RWPE1 (cell line): ENCODE data around the gene SLIT3.

ENCODE experiments used
- CTCF ChIA-PET: fragments of 350-600 bp; sonication (Branson Sonifier 250); formaldehyde crosslinking; extraction: SDS; loops from one replicate; lab custom pipeline; 2021; lab: Yijun Ruan, JAX
- POLR2A ChIA-PET: fragments of 400-600 bp; formaldehyde crosslinking; extraction: SDS; loops from one replicate; lab custom pipeline; 2020; ENCODE audit warnings: antibody characterized with exemption; ENCODE audit not compliant: low non-redundant PET; lab: Yijun Ruan, JAX
- DNase-seq: peaks from one replicate; pipeline ENCODE4 v3.0.0; 2012; ENCODE audit warnings: low spot score
- H3K27ac ChIP-seq: fragments of 450-650 bp; 2 replicates; pipeline ENCODE4 v1.5.1; 2017
- TF ChIP-seq, protein P1 (sequence below): fragments of 450-650 bp; conservative IDR thresholded peaks from 2 replicates; pipeline ENCODE4 v1.5.1; 2017; ENCODE audit warnings: low read depth, mild to moderate bottlenecking

The SLIT3 gene

DNA sequence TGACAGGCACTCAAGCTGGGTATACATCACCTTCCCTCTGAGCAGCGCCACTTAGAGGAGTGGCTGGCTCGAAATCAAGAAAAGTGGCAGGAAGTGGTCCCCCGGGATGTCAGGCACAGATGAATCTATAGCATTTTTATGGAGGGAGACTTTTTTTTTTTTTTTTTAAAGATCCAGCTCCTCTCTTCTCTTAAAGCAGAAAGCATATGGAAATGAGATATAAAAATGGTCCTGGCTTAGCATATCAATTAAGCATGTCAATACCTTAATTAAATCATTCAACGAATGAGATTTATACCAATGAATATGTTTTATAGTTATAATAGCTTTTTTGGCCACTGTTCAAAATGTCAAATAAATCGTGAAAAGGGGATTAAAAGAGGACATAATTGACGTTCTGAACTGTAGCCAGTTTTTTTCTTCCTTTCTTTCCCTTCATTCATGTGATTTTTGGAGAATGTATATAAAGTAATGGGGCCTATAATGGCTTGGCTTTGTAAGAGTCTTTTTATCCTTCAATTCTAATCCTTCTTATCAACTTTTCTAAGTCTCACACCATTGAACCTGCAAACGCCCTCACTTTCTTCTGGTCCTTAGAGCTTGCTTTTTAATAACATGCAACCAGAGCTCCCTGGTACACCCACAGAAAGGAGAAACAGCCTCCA is 402.6 kb downstream of the SLIT3 start:
- TF ChIP-seq, protein P1, sequence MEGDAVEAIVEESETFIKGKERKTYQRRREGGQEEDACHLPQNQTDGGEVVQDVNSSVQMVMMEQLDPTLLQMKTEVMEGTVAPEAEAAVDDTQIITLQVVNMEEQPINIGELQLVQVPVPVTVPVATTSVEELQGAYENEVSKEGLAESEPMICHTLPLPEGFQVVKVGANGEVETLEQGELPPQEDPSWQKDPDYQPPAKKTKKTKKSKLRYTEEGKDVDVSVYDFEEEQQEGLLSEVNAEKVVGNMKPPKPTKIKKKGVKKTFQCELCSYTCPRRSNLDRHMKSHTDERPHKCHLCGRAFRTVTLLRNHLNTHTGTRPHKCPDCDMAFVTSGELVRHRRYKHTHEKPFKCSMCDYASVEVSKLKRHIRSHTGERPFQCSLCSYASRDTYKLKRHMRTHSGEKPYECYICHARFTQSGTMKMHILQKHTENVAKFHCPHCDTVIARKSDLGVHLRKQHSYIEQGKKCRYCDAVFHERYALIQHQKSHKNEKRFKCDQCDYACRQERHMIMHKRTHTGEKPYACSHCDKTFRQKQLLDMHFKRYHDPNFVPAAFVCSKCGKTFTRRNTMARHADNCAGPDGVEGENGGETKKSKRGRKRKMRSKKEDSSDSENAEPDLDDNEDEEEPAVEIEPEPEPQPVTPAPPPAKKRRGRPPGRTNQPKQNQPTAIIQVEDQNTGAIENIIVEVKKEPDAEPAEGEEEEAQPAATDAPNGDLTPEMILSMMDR, result no peak
- POLR2A ChIA-PET, result no interaction called here
- no peak for DNase-seq
- no peak overlapping the region for H3K27ac ChIP-seq
- CTCF ChIA-PET, result no interaction called here

DNA sequence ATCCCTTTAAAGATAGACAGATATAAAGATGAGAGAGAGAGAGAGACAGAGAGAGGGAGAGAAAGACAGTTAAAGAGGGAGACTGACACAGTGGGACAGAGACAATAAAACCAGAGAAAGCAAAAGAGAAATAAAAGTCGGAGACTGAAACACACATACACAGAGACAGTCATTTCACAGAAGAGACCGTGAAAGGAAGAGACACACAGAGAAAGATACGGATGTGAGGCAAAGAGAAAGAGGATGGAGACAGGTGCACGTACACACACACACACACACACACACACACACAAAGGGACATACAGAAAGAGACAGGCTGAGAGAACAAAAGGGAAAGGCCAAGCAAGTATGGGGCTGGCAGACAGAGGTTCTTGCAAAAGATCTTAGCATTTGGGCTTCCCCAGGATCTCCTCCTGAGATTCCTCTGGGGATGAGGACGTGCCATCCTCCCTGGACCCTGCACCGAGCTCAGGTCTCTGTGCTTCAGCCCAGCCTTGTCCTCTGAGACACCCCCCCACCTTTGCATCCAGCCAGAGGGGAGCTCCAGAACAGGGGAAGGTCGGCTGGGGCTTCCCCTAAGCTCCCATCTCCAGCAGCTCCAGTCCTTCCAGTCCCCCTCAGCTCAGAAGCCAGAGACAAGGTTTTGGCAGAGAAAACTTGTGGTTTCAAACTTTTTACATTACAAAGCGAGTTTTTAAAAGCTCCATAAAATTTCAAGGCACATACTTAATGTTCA is 403.4 kb downstream of the SLIT3 start:
- no peak for DNase-seq
- TF ChIP-seq, protein P1, result no peak
- ChIA-PET POLR2A (no interaction called here), CTCF (no interaction called here)
- H3K27ac ChIP-seq, result no peak overlapping the region

DNA sequence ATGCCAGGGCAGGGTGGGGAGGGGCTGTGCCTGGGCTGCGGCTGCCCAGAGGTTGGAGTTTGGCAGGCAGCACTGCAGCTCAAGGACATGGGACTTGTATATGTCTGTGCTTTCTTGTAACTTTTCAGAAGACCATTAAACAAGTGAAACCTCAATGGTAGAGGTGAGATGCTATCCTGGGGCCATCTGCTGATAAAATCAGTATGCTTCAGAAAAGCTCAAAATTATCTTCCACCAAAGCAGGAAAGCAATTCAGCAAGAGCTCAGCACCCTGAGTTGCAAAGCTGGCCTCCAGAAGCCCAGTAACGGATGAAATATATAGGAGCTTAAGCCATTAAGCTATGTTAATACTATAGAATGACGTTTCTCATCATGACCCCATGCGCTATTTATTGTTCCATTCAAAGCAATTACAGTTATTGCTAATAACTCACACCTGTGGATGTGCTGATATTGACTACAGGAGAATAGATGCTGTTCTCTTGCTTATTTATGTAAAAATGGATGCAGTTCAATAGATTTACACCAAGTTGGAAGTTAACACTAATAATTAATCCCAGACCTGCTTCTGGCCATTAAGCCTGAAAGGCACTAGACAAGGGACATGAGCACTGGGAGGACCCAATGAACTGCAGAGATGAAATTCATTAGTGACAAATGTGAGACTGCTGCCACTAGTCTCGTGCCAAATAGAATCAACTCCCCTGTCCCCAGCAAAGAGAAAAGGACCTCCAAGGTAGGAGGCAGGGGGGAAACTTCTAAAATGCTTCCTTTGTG is 405.5 kb downstream of the SLIT3 start:
- no peak for DNase-seq
- TF ChIP-seq, protein P1, result no peak
- ChIA-PET POLR2A (no interaction called here), CTCF (no interaction called here)
- no peak overlapping the region for H3K27ac ChIP-seq

DNA sequence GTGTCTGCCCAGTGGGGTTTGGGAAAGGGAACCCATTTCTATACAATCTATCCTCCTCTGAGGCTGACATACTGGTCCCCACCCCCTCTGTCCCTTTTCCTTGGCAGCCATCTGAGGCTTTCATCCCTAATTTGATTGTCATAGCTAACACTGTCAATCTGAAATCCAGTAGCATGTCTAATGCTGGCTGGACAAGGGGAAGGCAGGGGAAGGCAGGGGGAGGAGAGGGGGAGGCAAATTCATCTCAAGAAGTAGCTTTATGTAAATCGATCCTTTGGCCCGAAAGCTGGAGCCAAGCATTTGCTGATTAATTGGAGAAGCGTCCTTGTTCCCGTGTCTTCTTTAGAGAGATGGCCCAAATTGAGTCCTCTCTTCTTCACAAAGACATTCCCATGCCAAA is 407.7 kb downstream of the SLIT3 start:
- DNase-seq, result no peak
- ChIA-PET POLR2A (no interaction called here), CTCF (interaction anchor here (1.0 kb wide), 1 partner anchor 15 kb away, joined by 8 read pairs; no protein-coding TSS in a partner anchor)
- no peak overlapping the region for H3K27ac ChIP-seq
- TF ChIP-seq, protein P1, result no peak

DNA sequence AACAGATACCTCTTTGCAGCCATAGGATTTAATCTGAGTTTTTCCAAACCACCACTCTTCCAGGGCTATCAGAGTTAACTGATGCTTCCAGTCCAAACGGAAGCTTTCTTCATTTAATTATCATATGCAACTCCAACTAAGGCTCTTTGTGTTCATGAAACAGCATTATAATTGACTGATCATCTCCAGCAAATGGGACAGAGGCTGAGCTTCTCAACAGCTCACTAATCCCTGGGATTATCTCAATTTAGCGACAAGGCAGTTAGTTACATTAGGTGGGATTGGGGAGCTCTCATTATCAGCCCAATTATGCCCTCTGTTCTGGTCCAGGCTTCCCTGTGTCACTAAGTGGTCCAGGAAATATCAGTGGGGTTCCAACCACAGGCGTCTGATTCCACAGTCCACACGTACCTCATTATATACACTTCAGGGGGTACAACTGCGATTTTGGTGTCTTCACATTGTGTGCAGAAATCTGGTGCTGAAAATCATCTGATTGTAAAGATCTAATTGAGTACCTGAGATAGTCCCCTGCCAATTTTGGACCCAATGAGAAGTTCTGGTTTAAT is 408.2 kb downstream of the SLIT3 start:
- POLR2A ChIA-PET, result no interaction called here
- no peak for DNase-seq
- CTCF ChIA-PET, result interaction anchor here (0.7 to 1.0 kb wide), 2 partner anchors 14 to 365 kb away, joined by 4 to 8 read pairs; no protein-coding TSS in a partner anchor
- TF ChIP-seq, protein P1, result no peak
- H3K27ac ChIP-seq, result no peak overlapping the region
